HEK293 (cell line): ENCODE results near the gene DISC1.

Experiments used
- CTCF ChIA-PET: fragments of 350-600 bp; formaldehyde crosslinking; extraction: SDS; loops from one replicate; lab custom pipeline; 2021; ENCODE audit warnings: antibody characterized with exemption; lab: Yijun Ruan, JAX
- POLR2A ChIA-PET: fragments of 300-600 bp; formaldehyde crosslinking; extraction: SDS; loops from one replicate; lab custom pipeline; 2020; ENCODE audit warnings: antibody characterized with exemption, inconsistent platforms; lab: Yijun Ruan, JAX
- H3K27ac ChIP-seq: fragments of 200-500 bp; sonication (Bioruptor generic); 2 replicates; pipeline ENCODE4 v1.5.1; 2014; ENCODE audit warnings: low read depth, low read length, control low read depth, inconsistent platforms; ENCODE audit errors: extremely low read depth
- H3K36me3 ChIP-seq, 2 experiments: fragments of 200-500 bp in 1 of 2; sonication (Bioruptor generic) in 1 of 2; 1 replicate in 1 of 2; 2 replicates in 1 of 2; pipeline ENCODE4 v1.5.1; 2014 to 2017; ENCODE audit warnings: inconsistent platforms in 2 of 2, low read length in 2 of 2; ENCODE audit not compliant: control insufficient read depth in 2 of 2, insufficient read depth in 1 of 2
- H3K4me1 ChIP-seq: fragments of 200-500 bp; sonication (Bioruptor generic); 2 replicates; pipeline ENCODE4 v1.5.1; 2014; ENCODE audit warnings: mild to moderate bottlenecking, low read length, inconsistent platforms; ENCODE audit not compliant: control insufficient read depth, insufficient read depth
- H3K4me3 ChIP-seq: 2 replicates; pipeline ENCODE4 v1.5.1; 2011; ENCODE audit warnings: low read depth, mild to moderate bottlenecking, control low read depth, low read length, moderate library complexity
- H3K9me3 ChIP-seq: fragments of 200-500 bp; sonication (Bioruptor generic); 2 replicates; pipeline ENCODE4 v1.5.1; 2014; ENCODE audit warnings: low read depth, low read length, inconsistent platforms; ENCODE audit not compliant: control insufficient read depth, insufficient read depth
- GLI4 ChIP-seq: fragments of 450-650 bp; formaldehyde crosslinking; IDR thresholded peaks from 2 replicates; pipeline ENCODE4 v1.5.1; 2016; ENCODE audit warnings: missing biosample characterization, missing genetic modification characterization
- KLF10 ChIP-seq: fragments of 450-650 bp; IDR thresholded peaks from 2 replicates; pipeline ENCODE4 v1.5.1; 2018; ENCODE audit warnings: missing biosample characterization, mild to moderate bottlenecking, missing genetic modification characterization
- MZF1 ChIP-seq: fragments of 450-650 bp; formaldehyde crosslinking; IDR thresholded peaks from 2 replicates; pipeline ENCODE4 v1.5.1; 2017; ENCODE audit warnings: missing biosample characterization, missing genetic modification characterization, borderline replicate concordance
- REPIN1 ChIP-seq: fragments of 450-650 bp; formaldehyde crosslinking; IDR thresholded peaks from 2 replicates; pipeline ENCODE4 v1.5.1; 2017; ENCODE audit warnings: missing biosample characterization, missing genetic modification characterization, low read depth
- ZBTB8A ChIP-seq: fragments of 450-650 bp; formaldehyde crosslinking; IDR thresholded peaks from 2 replicates; pipeline ENCODE4 v1.5.1; 2016; ENCODE audit warnings: missing biosample characterization, missing genetic modification characterization
- ZNF174 ChIP-seq: fragments of 450-650 bp; formaldehyde crosslinking; IDR thresholded peaks from 2 replicates; pipeline ENCODE4 v1.5.0; 2017; ENCODE audit warnings: missing biosample characterization, mild to moderate bottlenecking, missing genetic modification characterization
- ZNF19 ChIP-seq: fragments of 450-650 bp; formaldehyde crosslinking; IDR thresholded peaks from 2 replicates; pipeline ENCODE4; 2016; ENCODE audit warnings: missing biosample characterization, missing genetic modification characterization, low read depth
- ZNF274 ChIP-seq, 2 experiments: fragments of 200-500 bp in 1 of 2; fragments of 450-650 bp in 1 of 2; sonication (Bioruptor generic) in 1 of 2; formaldehyde crosslinking in 1 of 2; IDR thresholded peaks; 2 replicates each; pipeline versions ENCODE4 v1.5.1 to v1.6.1; 2014 to 2016; ENCODE audit warnings: borderline replicate concordance in 1 of 2, inconsistent platforms in 1 of 2, low read length in 1 of 2, missing biosample characterization in 1 of 2, missing genetic modification characterization in 1 of 2
- ZNF366 ChIP-seq: fragments of 450-650 bp; formaldehyde crosslinking; conservative IDR thresholded peaks from 2 replicates; pipeline ENCODE4 v1.5.1; 2016; ENCODE audit warnings: missing biosample characterization, missing genetic modification characterization
- ZNF548 ChIP-seq: fragments of 450-650 bp; formaldehyde crosslinking; IDR thresholded peaks from 2 replicates; pipeline ENCODE4 v1.5.1; 2016; ENCODE audit warnings: missing biosample characterization, missing genetic modification characterization
- ZNF658 ChIP-seq: fragments of 450-650 bp; formaldehyde crosslinking; IDR thresholded peaks from 2 replicates; pipeline ENCODE4; 2016; ENCODE audit warnings: missing biosample characterization, missing genetic modification characterization
- ZNF664 ChIP-seq: fragments of 450-650 bp; formaldehyde crosslinking; IDR thresholded peaks from 2 replicates; pipeline ENCODE4 v1.5.1; 2016; ENCODE audit warnings: missing biosample characterization, missing genetic modification characterization
- ZNF670 ChIP-seq: fragments of 450-650 bp; formaldehyde crosslinking; IDR thresholded peaks from 2 replicates; pipeline ENCODE4 v1.5.1; 2016; ENCODE audit warnings: missing biosample characterization, missing genetic modification characterization, low read depth
- ZNF747 ChIP-seq: fragments of 450-650 bp; formaldehyde crosslinking; IDR thresholded peaks from 2 replicates; pipeline ENCODE4 v1.5.1; 2016; ENCODE audit warnings: missing biosample characterization, missing genetic modification characterization
- TF ChIP-seq, protein P1 (sequence below): fragments of 450-650 bp; formaldehyde crosslinking; IDR thresholded peaks from 2 replicates; pipeline ENCODE4 v1.5.1; 2017; ENCODE audit warnings: missing biosample characterization, missing genetic modification characterization
- TF ChIP-seq, protein P2 (sequence below): fragments of 450-650 bp; formaldehyde crosslinking; IDR thresholded peaks from 2 replicates; pipeline ENCODE4 v1.5.1; 2016; ENCODE audit warnings: missing biosample characterization, missing genetic modification characterization
- TF ChIP-seq, protein P3 (sequence below): fragments of 450-650 bp; formaldehyde crosslinking; IDR thresholded peaks from 2 replicates; pipeline ENCODE4 v1.5.1; 2017; ENCODE audit warnings: missing biosample characterization, mild to moderate bottlenecking, missing genetic modification characterization, moderate library complexity
- TF ChIP-seq, protein P4 (sequence below): fragments of 450-650 bp; formaldehyde crosslinking; IDR thresholded peaks from 2 replicates; pipeline ENCODE4 v1.5.1; 2016; ENCODE audit warnings: missing biosample characterization, missing genetic modification characterization

The DISC1 gene

DNA sequence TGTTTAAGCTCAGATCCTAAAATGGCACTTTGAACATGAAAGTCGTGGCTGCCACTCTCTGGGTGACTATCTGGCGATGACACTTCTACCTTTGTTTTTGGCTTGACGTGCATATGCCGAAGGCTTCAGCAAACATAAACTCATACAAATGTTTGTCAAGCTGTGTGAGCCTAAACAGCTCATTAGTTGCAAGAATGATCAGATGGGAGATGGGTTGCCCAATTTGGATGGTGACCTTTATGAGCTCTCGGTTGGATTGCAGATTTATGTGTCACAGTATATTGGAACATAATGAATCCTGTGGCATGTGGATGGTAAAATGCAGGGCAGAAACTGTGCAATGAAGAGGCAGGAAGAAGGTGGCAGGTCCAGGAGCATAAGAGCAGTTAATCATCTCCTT, 229.3 kb downstream of the DISC1 start:
- ChIA-PET CTCF (interaction anchor here (0.9 to 3.1 kb wide), 4 partner anchors 10 to 127 kb away, joined by 3 to 15 read pairs (median 4); no protein-coding TSS in a partner anchor), POLR2A (interaction anchor here (0.6 kb wide), 1 partner anchor 534 kb away, joined by 3 read pairs; no protein-coding TSS in a partner anchor)
- TF ChIP-seq, protein P1, sequence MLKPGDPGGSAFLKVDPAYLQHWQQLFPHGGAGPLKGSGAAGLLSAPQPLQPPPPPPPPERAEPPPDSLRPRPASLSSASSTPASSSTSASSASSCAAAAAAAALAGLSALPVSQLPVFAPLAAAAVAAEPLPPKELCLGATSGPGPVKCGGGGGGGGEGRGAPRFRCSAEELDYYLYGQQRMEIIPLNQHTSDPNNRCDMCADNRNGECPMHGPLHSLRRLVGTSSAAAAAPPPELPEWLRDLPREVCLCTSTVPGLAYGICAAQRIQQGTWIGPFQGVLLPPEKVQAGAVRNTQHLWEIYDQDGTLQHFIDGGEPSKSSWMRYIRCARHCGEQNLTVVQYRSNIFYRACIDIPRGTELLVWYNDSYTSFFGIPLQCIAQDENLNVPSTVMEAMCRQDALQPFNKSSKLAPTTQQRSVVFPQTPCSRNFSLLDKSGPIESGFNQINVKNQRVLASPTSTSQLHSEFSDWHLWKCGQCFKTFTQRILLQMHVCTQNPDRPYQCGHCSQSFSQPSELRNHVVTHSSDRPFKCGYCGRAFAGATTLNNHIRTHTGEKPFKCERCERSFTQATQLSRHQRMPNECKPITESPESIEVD (tag by site-specific recombination) = no peak
- no peak for TF ChIP-seq ZNF664
- no peak for TF ChIP-seq ZNF747 (tag by site-specific recombination)
- no peak for TF ChIP-seq ZNF174 (tag by site-specific recombination)
- TF ChIP-seq ZNF670 (tag by site-specific recombination) = no peak
- no peak for TF ChIP-seq GLI4 (tag by site-specific recombination)
- Histone ChIP-seq H3K27ac (no peak overlapping the region), H3K36me3 (no peaks in the 10 kb centered on the region), H3K4me3 (no peak overlapping the region), H3K9me3 (no peaks in the 10 kb centered on the region), H3K4me1 (no peaks in the 10 kb centered on the region)

DNA sequence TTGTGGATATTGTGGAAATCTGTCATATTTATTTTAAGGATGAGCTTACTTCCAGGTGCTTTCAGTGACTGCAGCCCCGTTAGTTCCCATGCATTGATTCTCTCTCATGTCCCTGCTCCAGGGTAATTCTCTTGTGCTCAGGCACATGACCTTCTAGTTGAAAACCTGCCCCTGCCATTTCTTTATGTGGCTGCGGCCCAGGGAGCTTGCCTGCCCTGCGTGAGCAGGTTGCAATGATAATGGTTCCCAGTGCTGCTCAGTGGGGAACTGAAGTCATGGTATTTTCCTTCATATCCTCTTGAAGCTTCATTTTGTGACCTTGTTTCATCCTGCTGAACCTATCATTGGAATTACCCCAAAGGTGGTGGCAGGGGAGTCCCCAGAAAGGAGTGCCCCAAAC, 229.8 kb downstream of the DISC1 start:
- Histone ChIP-seq H3K36me3 (no peaks in the 10 kb centered on the region), H3K4me1 (no peaks in the 10 kb centered on the region), H3K9me3 (no peaks in the 10 kb centered on the region), H3K4me3 (no peak overlapping the region), H3K27ac (no peak overlapping the region)
- TF ChIP-seq ZNF274 (IDR thresholded peaks at IDR 0.05; ENCODE audit: low read length) (no peak), ZNF274 (tag by site-specific recombination; IDR thresholded peaks at IDR 0.05; ENCODE audit: borderline replicate concordance) (no peak), ZNF19 (tag by site-specific recombination) (no peak), KLF10 (tag by site-specific recombination) (no peak), ZBTB8A (no peak), GLI4 (tag by site-specific recombination) (no peak)
- ChIA-PET CTCF (interaction anchor here (0.6 to 3.1 kb wide), 3 partner anchors 9 to 199 kb away, joined by 3 to 15 read pairs (median 3); no protein-coding TSS in a partner anchor), POLR2A (no interaction called here)

DNA sequence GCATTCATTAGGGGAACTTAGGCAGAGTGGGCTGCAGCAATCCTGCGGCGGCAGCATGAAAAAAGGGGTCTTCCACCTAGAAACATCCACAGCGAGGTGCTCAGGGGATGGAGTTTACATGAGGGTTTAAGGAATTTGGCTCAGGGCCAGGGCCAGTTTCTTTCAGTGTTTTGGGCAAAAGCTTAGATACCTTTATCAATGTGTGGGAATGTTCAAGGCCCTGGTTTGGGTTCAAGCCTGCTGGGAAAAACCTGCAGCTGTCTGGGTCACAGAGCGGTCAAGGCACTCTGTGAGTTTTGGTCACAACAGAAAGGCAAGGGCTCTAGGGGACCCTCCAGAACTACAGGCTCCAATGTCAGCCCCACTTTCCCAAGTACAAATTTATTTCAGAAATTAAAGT, 230.3 kb downstream of the DISC1 start:
- Histone ChIP-seq H3K4me1 (no peaks in the 10 kb centered on the region), H3K9me3 (no peaks in the 10 kb centered on the region), H3K27ac (no peak overlapping the region), H3K36me3 (no peaks in the 10 kb centered on the region), H3K4me3 (no peak overlapping the region)
- CTCF ChIA-PET = interaction anchor here (0.6 to 3.1 kb wide), 4 partner anchors 9 to 199 kb away, joined by 3 to 15 read pairs (median 3); no protein-coding TSS in a partner anchor
- TF ChIP-seq, protein P2, sequence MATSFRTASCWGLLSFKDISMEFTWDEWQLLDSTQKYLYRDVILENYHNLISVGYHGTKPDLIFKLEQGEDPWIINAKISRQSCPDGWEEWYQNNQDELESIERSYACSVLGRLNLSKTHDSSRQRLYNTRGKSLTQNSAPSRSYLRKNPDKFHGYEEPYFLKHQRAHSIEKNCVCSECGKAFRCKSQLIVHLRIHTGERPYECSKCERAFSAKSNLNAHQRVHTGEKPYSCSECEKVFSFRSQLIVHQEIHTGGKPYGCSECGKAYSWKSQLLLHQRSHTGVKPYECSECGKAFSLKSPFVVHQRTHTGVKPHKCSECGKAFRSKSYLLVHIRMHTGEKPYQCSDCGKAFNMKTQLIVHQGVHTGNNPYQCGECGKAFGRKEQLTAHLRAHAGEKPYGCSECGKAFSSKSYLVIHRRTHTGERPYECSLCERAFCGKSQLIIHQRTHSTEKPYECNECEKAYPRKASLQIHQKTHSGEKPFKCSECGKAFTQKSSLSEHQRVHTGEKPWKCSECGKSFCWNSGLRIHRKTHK (tag by site-specific recombination) = no peak
- TF ChIP-seq, protein P3, sequence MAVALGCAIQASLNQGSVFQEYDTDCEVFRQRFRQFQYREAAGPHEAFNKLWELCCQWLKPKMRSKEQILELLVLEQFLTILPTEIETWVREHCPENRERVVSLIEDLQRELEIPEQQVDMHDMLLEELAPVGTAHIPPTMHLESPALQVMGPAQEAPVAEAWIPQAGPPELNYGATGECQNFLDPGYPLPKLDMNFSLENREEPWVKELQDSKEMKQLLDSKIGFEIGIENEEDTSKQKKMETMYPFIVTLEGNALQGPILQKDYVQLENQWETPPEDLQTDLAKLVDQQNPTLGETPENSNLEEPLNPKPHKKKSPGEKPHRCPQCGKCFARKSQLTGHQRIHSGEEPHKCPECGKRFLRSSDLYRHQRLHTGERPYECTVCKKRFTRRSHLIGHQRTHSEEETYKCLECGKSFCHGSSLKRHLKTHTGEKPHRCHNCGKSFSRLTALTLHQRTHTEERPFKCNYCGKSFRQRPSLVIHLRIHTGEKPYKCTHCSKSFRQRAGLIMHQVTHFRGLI = no peak
- no peak for TF ChIP-seq ZNF548 (tag by site-specific recombination)
- no peak for TF ChIP-seq MZF1
- no peak for TF ChIP-seq ZNF658 (tag by site-specific recombination)
- TF ChIP-seq, protein P4, sequence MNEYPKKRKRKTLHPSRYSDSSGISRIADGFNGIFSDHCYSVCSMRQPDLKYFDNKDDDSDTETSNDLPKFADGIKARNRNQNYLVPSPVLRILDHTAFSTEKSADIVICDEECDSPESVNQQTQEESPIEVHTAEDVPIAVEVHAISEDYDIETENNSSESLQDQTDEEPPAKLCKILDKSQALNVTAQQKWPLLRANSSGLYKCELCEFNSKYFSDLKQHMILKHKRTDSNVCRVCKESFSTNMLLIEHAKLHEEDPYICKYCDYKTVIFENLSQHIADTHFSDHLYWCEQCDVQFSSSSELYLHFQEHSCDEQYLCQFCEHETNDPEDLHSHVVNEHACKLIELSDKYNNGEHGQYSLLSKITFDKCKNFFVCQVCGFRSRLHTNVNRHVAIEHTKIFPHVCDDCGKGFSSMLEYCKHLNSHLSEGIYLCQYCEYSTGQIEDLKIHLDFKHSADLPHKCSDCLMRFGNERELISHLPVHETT (tag by site-specific recombination) = no peak
- no peak for TF ChIP-seq ZNF366 (tag by site-specific recombination)
- TF ChIP-seq REPIN1 (tag by site-specific recombination) = no peak
- POLR2A ChIA-PET = no interaction called here
